ENCODE data around the gene TRIM71.

The TRIM71 gene

DNA sequence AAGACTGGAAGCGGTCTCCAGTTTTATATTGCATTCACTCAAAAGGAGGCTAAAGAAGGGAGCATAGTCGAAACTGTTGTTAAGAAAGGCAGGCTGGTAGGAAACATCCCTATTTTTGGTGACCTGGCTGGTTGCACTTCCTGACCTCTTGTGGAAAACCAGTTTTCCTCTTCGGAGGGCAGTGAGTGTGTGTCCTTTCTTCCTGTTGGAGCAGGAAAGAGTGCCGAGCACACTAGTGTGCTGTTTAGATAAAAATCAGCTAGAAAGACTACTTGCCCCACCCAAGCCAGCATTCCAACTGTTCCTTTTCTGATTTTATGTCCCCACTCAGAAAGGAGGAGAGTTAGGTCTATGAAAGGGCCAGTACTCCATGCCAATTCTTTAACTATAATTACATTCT, 68.5 kb downstream of the TRIM71 start:
- H3K4me3 ChIP-seq (replicated peaks in 1 of 2; ENCODE audit: low read depth in 2 of 2, low read length in 2 of 2): no peak overlapping the region
- TF ChIP-seq, protein P1, sequence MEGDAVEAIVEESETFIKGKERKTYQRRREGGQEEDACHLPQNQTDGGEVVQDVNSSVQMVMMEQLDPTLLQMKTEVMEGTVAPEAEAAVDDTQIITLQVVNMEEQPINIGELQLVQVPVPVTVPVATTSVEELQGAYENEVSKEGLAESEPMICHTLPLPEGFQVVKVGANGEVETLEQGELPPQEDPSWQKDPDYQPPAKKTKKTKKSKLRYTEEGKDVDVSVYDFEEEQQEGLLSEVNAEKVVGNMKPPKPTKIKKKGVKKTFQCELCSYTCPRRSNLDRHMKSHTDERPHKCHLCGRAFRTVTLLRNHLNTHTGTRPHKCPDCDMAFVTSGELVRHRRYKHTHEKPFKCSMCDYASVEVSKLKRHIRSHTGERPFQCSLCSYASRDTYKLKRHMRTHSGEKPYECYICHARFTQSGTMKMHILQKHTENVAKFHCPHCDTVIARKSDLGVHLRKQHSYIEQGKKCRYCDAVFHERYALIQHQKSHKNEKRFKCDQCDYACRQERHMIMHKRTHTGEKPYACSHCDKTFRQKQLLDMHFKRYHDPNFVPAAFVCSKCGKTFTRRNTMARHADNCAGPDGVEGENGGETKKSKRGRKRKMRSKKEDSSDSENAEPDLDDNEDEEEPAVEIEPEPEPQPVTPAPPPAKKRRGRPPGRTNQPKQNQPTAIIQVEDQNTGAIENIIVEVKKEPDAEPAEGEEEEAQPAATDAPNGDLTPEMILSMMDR (IDR thresholded peaks at IDR 0.05; ENCODE audit: low read depth, low read length): no peak
- DNase-seq (ENCODE audit: low read depth in 2 of 2): no peak

- TF ChIP-seq, protein P1 (IDR thresholded peaks at IDR 0.05; ENCODE audit: low read depth, low read length): no peak
- no peak for DNase-seq (ENCODE audit: low read depth in 2 of 2)
- H3K4me3 ChIP-seq (replicated peaks in 1 of 2; ENCODE audit: low read depth in 2 of 2, low read length in 2 of 2): no peak overlapping the region
These were observed 69.1 kb downstream of the TRIM71 start for GRCh38 chr3:32886911-32887310.

DNA sequence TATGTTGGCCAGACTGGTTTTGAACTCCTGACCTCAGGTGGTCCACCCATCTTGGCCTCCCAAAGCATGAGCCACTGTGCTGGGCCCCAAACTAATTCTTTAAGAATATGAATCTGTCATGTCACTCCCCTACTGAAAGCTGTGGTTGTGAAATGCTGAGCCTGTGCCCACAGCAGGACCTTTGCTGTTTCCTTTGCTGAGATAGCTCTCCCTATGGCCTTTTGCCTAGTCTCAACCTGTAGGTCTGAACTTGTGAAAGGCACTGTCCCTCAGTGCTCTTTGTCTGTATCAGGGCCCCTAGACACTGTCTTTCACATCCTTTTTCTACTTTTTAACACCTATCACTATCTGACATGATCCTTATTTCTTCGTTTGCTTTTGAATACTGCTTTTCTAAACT, 70.9 kb downstream of the TRIM71 start:
- H3K4me3 ChIP-seq (replicated peaks in 1 of 2; ENCODE audit: low read depth in 2 of 2, low read length in 2 of 2): no peak overlapping the region
- DNase-seq (ENCODE audit: low read depth in 2 of 2): no peak
- TF ChIP-seq, protein P1 (IDR thresholded peaks at IDR 0.05; ENCODE audit: low read depth, low read length): no peak

DNA sequence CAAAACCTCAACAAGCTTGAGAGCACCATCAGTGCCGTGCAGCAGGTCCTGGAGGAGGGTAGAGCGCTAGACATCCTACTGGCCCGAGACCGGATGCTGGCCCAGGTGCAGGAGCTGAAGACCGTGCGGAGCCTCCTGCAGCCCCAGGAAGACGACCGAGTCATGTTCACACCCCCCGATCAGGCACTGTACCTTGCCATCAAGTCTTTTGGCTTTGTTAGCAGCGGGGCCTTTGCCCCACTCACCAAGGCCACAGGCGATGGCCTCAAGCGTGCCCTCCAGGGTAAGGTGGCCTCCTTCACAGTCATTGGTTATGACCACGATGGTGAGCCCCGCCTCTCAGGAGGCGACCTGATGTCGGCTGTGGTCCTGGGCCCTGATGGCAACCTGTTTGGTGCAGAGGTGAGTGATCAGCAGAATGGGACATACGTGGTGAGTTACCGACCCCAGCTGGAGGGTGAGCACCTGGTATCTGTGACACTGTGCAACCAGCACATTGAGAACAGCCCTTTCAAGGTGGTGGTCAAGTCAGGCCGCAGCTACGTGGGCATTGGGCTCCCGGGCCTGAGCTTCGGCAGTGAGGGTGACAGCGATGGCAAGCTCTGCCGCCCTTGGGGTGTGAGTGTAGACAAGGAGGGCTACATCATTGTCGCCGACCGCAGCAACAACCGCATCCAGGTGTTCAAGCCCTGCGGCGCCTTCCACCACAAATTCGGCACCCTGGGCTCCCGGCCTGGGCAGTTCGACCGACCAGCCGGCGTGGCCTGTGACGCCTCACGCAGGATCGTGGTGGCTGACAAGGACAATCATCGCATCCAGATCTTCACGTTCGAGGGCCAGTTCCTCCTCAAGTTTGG, 72.9 kb downstream of the TRIM71 start:
- DNase-seq (ENCODE audit: low read depth in 2 of 2): no peak
- no peak overlapping the region for H3K4me3 ChIP-seq (replicated peaks in 1 of 2; ENCODE audit: low read depth in 2 of 2, low read length in 2 of 2)
- TF ChIP-seq, protein P1 (IDR thresholded peaks at IDR 0.05; ENCODE audit: low read depth, low read length): no peak

GRCh38 chr3:32891365-32891764, 73.6 kb downstream of the TRIM71 start:
- H3K4me3 ChIP-seq (replicated peaks in 1 of 2; ENCODE audit: low read depth in 2 of 2, low read length in 2 of 2): no peak overlapping the region
- DNase-seq (ENCODE audit: low read depth in 2 of 2): no peak
- TF ChIP-seq, protein P1 (IDR thresholded peaks at IDR 0.05; ENCODE audit: low read depth, low read length): no peak

GRCh38 chr3:32892625-32893598, 75.1 kb downstream of the TRIM71 start:
- TF ChIP-seq, protein P1 (IDR thresholded peaks at IDR 0.05; ENCODE audit: low read depth, low read length): no peak
- DNase-seq (ENCODE audit: low read depth in 2 of 2): no peak
- H3K4me3 ChIP-seq (replicated peaks in 1 of 2; ENCODE audit: low read depth in 2 of 2, low read length in 2 of 2): no peak overlapping the region

All from cardiac fibroblast (primary cell).